ENCODE data around the gene LCN9.
"Not testable (repeated sequence)": the region's sequence is repeated elsewhere in the genome, so short reads cannot be mapped to it uniquely, and the experiment has no call there.

Gene LCN9

GRCh38 chr9:135636930-135637530 lies 26.1 kb upstream of the LCN9 start:
- not testable (repeated sequence) for ATAC-seq; H3K9me3 Mint-ChIP-seq; H3K4me1 Mint-ChIP-seq; H3K36me3 Mint-ChIP-seq; DNase-seq (ENCODE audit: low spot score in 2 of 2); H3K27ac Mint-ChIP-seq; H3K4me3 Mint-ChIP-seq

- H3K27ac Mint-ChIP-seq = no peak within 1 kb of the TSS
- H3K9me3 Mint-ChIP-seq = peaks cover 6% of the 10 kb centered on the region
Measured at GRCh38 chr9:135639196-135639595, 23.9 kb upstream of the LCN9 start, which contains the start of gene GLT6D1. Gene GLT6D1, minus strand, starts transcription at chr9:135639540. Its CDS starts 353 bp downstream, at chr9:135639187.

GRCh38 chr9:135641047-135641446 lies 22.1 kb upstream of the LCN9 start:
- no peaks in the 10 kb centered on the region for H3K36me3 Mint-ChIP-seq
- peaks cover 17% of the 10 kb centered on the region for H3K9me3 Mint-ChIP-seq
- no peak for DNase-seq (ENCODE audit: low spot score in 2 of 2)
- no peak for ATAC-seq
- H3K4me3 Mint-ChIP-seq = no peak overlapping the region
- no peak overlapping the region for H3K27ac Mint-ChIP-seq
- H3K4me1 Mint-ChIP-seq = no peaks in the 10 kb centered on the region

More at GRCh38 chr9:135639196-135639595, 23.9 kb upstream of the LCN9 start, which contains the start of gene GLT6D1:
- DNase-seq (ENCODE audit: low spot score in 2 of 2) (no peak), ATAC-seq (no peak)
- Mint-ChIP-seq H3K4me1 (no peaks in the 10 kb centered on the region), H3K4me3 (no peak within 1 kb of the TSS), H3K36me3 (no peaks in the 10 kb centered on the region)

- Mint-ChIP-seq H3K4me1 (no peaks in the 10 kb centered on the region), H3K9me3 (peaks cover 17% of the 10 kb centered on the region), H3K36me3 (no peaks in the 10 kb centered on the region), H3K4me3 (no peak overlapping the region), H3K27ac (no peak overlapping the region)
- ATAC-seq (no peak), DNase-seq (ENCODE audit: low spot score in 2 of 2) (no peak)
Measured at GRCh38 chr9:135641745-135642144, 21.4 kb upstream of the LCN9 start.

GRCh38 chr9:135644631-135645218 lies 18.4 kb upstream of the LCN9 start:
- no peak for ATAC-seq
- Mint-ChIP-seq H3K9me3 (peaks cover 25% of the 10 kb centered on the region), H3K4me1 (no peaks in the 10 kb centered on the region), H3K36me3 (no peaks in the 10 kb centered on the region), H3K4me3 (no peak overlapping the region), H3K27ac (no peak overlapping the region)
- no peak for DNase-seq (ENCODE audit: low spot score in 2 of 2)

GRCh38 chr9:135647884-135648283 lies 15.2 kb upstream of the LCN9 start:
- Mint-ChIP-seq H3K9me3 (peaks cover 25% of the 10 kb centered on the region), H3K4me3 (no peak overlapping the region), H3K36me3 (no peaks in the 10 kb centered on the region), H3K27ac (no peak overlapping the region), H3K4me1 (no peaks in the 10 kb centered on the region)
- ATAC-seq (no peak), DNase-seq (ENCODE audit: low spot score in 2 of 2) (no peak)

GRCh38 chr9:135648494-135649410 lies 14.4 kb upstream of the LCN9 start:
- no peak overlapping the region for H3K27ac Mint-ChIP-seq
- DNase-seq (ENCODE audit: low spot score in 2 of 2) (no peak), ATAC-seq (no peak)
- no peak overlapping the region for H3K4me3 Mint-ChIP-seq
- H3K9me3 Mint-ChIP-seq = peaks cover 21% of the 10 kb centered on the region
- no peaks in the 10 kb centered on the region for H3K4me1 Mint-ChIP-seq
- H3K36me3 Mint-ChIP-seq = no peaks in the 10 kb centered on the region

- H3K36me3 Mint-ChIP-seq = no peaks in the 10 kb centered on the region
- no peak overlapping the region for H3K27ac Mint-ChIP-seq
Measured at GRCh38 chr9:135649508-135649907, 13.6 kb upstream of the LCN9 start.

GRCh38 chr9:135650408-135650807 lies 12.7 kb upstream of the LCN9 start:
- no peaks in the 10 kb centered on the region for H3K36me3 Mint-ChIP-seq
- H3K9me3 Mint-ChIP-seq = peaks cover 9% of the 10 kb centered on the region
- DNase-seq (ENCODE audit: low spot score in 2 of 2) (no peak), ATAC-seq (no peak)
- H3K4me3 Mint-ChIP-seq = no peak overlapping the region
- H3K4me1 Mint-ChIP-seq = no peaks in the 10 kb centered on the region
- no peak overlapping the region for H3K27ac Mint-ChIP-seq

More at GRCh38 chr9:135649508-135649907, 13.6 kb upstream of the LCN9 start:
- no peak for DNase-seq (ENCODE audit: low spot score in 2 of 2)
- peaks cover 18% of the 10 kb centered on the region for H3K9me3 Mint-ChIP-seq
- H3K4me3 Mint-ChIP-seq = no peak overlapping the region
- ATAC-seq = no peak
- no peaks in the 10 kb centered on the region for H3K4me1 Mint-ChIP-seq

GRCh38 chr9:135655317-135655716 lies 7.8 kb upstream of the LCN9 start:
- DNase-seq (ENCODE audit: low spot score in 2 of 2) (no peak), ATAC-seq (peak; percentile 21)
- Mint-ChIP-seq H3K36me3 (no peaks in the 10 kb centered on the region), H3K4me1 (no peaks in the 10 kb centered on the region), H3K27ac (no peak overlapping the region), H3K9me3 (no peaks in the 10 kb centered on the region), H3K4me3 (no peak overlapping the region)

GRCh38 chr9:135657416-135657815 lies 5.7 kb upstream of the LCN9 start:
- H3K9me3 Mint-ChIP-seq = no peaks in the 10 kb centered on the region

GRCh38 chr9:135659252-135659651 lies 3.9 kb upstream of the LCN9 start:
- Mint-ChIP-seq H3K4me3 (no peak overlapping the region), H3K9me3 (no peaks in the 10 kb centered on the region), H3K36me3 (no peaks in the 10 kb centered on the region), H3K4me1 (no peaks in the 10 kb centered on the region), H3K27ac (no peak overlapping the region)
- no peak for DNase-seq (ENCODE audit: low spot score in 2 of 2)
- ATAC-seq = no peak

More at GRCh38 chr9:135657416-135657815, 5.7 kb upstream of the LCN9 start:
- H3K4me1 Mint-ChIP-seq = no peaks in the 10 kb centered on the region
- DNase-seq (ENCODE audit: low spot score in 2 of 2) = no peak
- H3K4me3 Mint-ChIP-seq = no peak overlapping the region
- ATAC-seq = no peak
- H3K36me3 Mint-ChIP-seq = no peaks in the 10 kb centered on the region
- no peak overlapping the region for H3K27ac Mint-ChIP-seq

- Mint-ChIP-seq H3K4me3 (no peak overlapping the region), H3K9me3 (no peaks in the 10 kb centered on the region), H3K36me3 (no peaks in the 10 kb centered on the region), H3K27ac (no peak overlapping the region), H3K4me1 (no peaks in the 10 kb centered on the region)
- ATAC-seq (no peak), DNase-seq (ENCODE audit: low spot score in 2 of 2) (no peak)
Measured at GRCh38 chr9:135660407-135660806, 2.7 kb upstream of the LCN9 start.

- no peak overlapping the region for H3K4me3 Mint-ChIP-seq
- ATAC-seq (no peak), DNase-seq (ENCODE audit: low spot score in 2 of 2) (no peak)
- no peak overlapping the region for H3K27ac Mint-ChIP-seq
- H3K36me3 Mint-ChIP-seq = no peaks in the 10 kb centered on the region
- H3K4me1 Mint-ChIP-seq = no peaks in the 10 kb centered on the region
- no peaks in the 10 kb centered on the region for H3K9me3 Mint-ChIP-seq
Measured at GRCh38 chr9:135661816-135662560, 1.1 kb upstream of the LCN9 start.

- Mint-ChIP-seq H3K4me3 (no peak overlapping the region), H3K4me1 (no peaks in the 10 kb centered on the region), H3K9me3 (no peaks in the 10 kb centered on the region), H3K27ac (no peak overlapping the region), H3K36me3 (no peaks in the 10 kb centered on the region)
- DNase-seq (ENCODE audit: low spot score in 2 of 2) (no peak), ATAC-seq (no peak)
Measured at GRCh38 chr9:135663451-135663770, 302 bp downstream of the LCN9 start.
